CD4-positive, alpha-beta T cell treated with Interferon alpha-2 for 1 hour (primary cell): ENCODE results near the gene DDX5.

Experiments used
- DNase-seq, 2 donors: peaks; one replicate each; pipeline ENCODE4 v3.0.0-alpha.2; 2020 to 2022

DDX5 gene

GRCh38 chr17:64506201-64506575 lies at the start of gene DDX5:
Gene DDX5, minus strand, starts transcription at chr17:64506289. Its CDS starts 170 bp downstream, at chr17:64506119.
- DNase-seq = peak; percentile 97

GRCh38 chr17:64555281-64555680 lies 49.2 kb upstream of the DDX5 start:
- no peak for DNase-seq

DNA sequence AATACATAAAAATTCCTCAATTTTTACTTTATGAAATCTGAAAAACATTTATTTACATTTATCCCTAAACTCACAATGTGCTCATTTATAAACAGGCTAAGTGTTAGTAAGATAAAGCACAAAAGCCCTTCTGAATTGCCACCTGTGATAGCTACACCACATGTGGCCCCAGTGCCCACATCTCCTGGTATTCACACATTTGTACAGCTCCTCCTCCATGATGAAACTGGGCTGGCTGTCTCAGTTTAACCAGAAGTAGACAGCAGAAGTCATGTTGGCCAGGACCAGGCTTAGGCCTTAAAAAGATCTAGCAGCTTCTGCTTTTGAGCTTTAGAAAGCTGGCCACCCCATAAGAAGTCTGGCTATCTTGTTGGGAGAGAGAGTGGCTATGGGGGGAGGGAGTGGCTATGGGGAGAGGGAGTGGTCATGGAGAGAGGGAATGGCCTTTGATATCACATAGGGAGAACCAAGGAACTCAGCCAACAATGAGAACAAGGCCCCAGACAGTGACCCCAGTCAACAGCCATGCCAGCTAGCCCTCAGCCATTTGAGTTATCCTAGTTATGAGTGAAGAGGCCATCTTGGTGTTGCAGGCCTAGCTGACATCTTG lies 48.0 kb upstream of the DDX5 start:
- DNase-seq = no peak

DNA sequence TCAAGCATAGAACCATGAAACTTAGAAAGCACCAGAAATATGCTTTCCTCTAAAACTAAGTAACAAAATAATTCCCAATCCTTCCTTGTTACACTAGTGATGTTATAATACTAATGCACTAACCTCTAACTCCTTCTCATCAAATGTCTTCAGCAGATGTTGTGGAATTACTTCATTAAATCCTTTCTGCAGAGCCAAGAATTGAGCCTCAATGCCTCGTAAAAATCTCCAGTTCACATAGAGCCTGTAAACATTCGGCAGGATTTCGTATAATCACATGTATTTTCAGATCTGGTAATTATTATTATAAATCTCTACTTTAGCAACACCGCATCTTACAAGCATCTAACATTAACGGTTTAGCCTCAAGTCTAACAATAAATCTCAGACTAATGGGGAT lies 45.4 kb upstream of the DDX5 start:
- DNase-seq = no peak

GRCh38 chr17:64547319-64547718 lies 41.2 kb upstream of the DDX5 start:
- DNase-seq = no peak

DNA sequence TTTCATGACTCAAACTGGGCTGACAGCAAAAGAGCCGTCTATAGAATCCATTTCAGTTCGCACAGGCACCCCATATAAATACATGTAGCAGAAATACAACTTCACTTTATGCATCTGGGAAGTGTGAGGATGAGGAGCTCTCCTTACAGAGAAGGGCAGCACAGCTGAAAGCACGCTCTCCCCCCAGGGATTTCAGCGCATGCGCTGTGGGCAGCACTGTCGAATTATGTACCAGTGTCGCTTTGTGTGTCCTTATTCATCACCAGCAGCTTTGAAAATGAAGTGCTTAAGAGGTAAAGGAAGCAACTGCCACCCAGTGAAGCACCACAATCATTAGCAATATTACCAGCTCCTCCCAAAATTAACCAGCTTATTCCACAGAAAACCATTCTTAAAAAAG lies 40.6 kb upstream of the DDX5 start:
- DNase-seq = no peak

DNA sequence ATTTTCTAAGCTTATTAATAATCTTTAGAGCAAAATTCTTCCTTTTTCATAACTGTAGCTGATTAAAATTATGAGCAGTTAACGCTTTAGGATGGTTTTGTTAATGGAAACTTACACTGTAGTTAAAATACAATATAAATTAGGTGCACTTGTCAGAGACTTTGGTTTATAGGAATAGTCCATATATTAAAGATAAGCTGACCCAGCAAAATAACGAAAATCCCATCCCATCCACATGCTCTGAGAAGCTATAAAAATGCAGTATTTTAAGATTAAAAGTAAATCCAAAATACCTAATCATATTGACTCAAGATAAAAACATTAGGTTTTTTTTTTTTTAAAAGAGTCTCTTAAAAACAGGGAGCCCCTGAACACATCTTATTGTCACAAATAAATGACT lies 38.7 kb upstream of the DDX5 start:
- DNase-seq = no peak

- no peak for DNase-seq
These were observed 34.2 kb upstream of the DDX5 start for GRCh38 chr17:64540118-64540776.

DNA sequence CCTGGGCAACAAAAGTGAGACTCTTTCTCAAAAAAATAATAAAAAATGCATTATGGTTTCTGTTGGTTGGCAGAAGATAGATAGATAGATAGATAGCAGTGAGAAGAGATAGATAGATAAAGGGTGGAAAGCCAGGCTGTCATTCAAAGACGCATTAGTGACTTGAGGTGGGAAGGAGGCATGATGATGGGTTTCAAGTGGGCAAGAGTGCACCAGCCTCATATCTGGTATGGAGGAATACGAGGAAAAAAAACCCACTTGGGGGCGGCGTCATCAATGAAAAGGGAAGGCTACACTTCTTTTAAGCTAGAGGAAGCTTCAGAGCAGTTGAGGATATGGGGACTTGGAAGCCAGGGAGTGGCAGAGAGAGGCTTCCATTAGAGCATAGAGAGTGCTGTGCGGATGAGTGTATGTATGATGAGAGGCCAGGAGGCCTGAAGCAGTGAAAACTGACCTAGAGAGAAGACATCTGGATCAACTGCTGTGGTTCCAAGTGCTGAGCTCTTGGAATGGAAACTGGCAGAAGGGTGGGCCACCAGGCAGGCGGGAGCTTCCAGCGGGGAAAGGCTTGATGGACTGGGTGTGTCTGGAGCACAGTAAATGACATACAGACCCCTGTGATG lies 32.5 kb upstream of the DDX5 start:
- DNase-seq = no peak

GRCh38 chr17:64537488-64537887 lies 31.4 kb upstream of the DDX5 start:
- no peak for DNase-seq

DNA sequence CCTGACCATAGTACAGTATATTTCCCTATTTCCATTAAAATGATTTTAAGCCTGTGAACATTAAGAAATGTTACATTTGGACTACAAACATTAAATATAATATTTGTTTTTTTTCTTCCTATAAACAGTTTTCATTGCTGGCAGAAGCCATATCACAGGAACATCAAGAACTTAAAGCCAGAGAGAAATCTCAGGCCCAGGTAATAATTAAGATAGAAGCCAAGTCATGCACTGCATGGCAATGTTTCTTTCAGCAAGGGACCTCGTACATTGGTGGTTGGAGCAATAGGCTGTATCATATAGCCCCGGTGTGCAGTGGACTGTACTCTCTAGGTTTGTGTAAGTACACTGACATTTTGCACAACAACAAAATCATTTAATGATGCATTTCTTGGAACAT lies 30.8 kb upstream of the DDX5 start:
- DNase-seq = no peak

DNA sequence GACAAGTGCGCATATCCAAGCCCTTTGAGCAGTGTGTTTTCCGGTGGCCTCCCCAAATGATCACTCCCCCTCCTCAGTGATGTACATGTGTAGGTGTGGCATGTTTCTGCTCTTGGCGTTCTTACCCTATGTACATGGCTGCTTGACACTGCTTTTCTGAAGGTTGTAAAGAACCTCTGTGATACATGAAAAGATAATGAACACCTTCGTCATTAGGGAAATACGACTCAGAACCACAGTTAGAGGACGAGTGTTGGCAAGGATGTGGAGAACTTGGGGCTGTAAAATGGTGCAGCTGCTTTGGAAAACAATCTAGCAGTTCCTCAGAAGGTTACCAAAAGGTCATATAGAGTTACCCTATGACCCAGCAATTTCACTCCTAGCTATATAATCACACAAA lies 29.3 kb upstream of the DDX5 start:
- no peak for DNase-seq

- DNase-seq = peak in 1 of 2 donors; percentile 15
These were observed 28.1 kb upstream of the DDX5 start for GRCh38 chr17:64534187-64534586.

- DNase-seq = no peak
These were observed 27.7 kb upstream of the DDX5 start for GRCh38 chr17:64533784-64534183.

- no peak for DNase-seq
These were observed 26.3 kb upstream of the DDX5 start for GRCh38 chr17:64532409-64532808.

DNA sequence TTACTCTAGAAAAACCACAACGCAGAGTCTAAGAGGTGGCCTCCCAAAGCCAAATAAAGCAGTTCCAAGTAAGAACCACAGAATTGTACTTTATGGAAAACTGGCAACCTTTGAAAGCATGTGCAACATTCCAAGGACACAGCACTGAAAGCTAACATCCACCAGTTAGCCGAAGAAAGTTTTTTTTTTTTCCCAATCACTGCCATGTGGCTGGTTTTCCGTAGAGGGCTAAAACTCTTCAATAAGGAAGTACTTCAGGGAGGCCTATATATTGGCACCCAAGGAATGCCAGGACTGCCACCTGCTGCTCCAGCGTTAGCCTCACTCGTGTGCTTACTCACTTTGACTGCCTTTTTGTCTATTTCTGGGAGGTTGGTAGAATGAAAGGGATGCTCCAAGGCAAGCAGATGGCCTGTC lies 25.9 kb upstream of the DDX5 start:
- no peak for DNase-seq

DNA sequence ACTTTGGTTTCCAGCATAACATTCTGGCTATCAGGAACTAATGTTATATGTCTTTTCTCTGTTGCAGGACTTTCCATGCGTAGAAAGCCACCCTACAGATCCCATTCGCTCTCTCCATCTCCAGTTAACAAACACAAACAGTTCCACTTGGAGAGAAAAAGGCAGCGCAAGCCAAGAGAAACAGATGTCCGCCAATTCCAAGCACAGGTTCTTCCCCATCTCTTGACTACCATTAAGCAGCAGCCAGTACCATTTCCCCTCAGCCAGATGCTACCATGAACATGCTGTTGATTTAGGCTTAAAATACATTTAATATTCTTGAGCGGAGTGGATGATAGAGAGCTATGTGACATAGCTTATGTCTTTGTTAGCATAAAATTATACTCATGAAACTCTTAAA lies 23.1 kb upstream of the DDX5 start:
- DNase-seq = no peak

- no peak for DNase-seq
These were observed 21.8 kb upstream of the DDX5 start for GRCh38 chr17:64527914-64528313.

DNA sequence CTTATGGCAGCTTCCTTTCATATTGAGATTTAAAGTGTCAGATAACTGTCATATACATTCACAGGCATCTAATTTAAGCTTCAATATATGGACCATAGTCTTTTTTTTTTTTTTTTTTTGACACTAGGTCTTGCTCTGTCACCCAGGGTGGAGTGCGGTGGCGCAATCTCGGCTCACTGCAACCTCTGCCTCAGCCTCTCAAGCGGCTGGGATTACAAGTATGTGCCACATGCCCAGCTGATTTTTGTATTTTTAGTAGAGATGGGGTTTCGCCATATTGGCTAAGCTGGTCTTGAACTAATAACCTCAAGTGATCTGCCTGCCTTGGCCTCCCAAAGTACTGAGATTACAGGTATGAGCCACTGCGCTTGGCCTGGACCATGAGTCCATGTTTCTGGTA lies 14.3 kb upstream of the DDX5 start:
- DNase-seq = no peak

DNA sequence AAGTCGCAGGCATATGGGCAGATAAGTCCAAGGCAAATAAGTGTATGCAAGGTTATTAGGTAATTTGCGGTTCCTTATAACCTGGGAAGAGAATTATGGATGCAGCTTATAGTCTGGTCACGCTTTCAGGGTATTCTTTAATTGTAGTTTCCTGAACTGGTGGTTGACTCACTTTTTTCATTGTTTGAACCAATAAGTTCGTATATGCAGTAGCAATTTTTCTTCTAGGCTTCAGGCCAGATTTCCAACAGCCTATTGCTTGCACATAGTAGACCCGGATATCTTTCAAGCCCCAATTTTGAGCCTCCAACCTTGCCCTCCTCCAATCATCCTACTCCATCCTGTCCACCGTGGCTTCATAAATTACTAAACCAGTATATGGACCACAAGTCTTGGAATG lies 13.5 kb upstream of the DDX5 start:
- DNase-seq = no peak

GRCh38 chr17:64515829-64516228 lies 9.7 kb upstream of the DDX5 start:
- DNase-seq = no peak

- no peak for DNase-seq
These were observed 9.3 kb upstream of the DDX5 start for GRCh38 chr17:64515419-64515818.

GRCh38 chr17:64509179-64509578 lies 3.1 kb upstream of the DDX5 start:
- no peak for DNase-seq

DNA sequence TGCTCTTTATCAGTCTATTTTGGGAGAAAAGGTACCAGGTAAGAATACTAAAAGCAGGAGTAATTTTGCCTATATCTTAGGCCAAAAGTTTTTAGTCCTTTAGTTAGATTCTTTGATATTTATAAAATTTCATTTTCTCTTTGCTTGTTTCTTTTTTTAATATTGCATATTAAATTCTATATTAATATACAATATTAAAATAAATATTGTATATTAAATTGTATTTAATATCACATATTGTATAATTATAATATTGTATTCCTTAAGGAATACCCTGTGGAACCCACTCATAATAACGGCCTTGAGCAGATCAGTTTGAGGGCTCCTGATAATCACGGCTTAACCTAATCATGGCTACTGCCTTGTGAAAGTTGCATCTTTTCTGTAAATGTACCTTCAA lies 2.6 kb upstream of the DDX5 start:
- DNase-seq = no peak

DNA sequence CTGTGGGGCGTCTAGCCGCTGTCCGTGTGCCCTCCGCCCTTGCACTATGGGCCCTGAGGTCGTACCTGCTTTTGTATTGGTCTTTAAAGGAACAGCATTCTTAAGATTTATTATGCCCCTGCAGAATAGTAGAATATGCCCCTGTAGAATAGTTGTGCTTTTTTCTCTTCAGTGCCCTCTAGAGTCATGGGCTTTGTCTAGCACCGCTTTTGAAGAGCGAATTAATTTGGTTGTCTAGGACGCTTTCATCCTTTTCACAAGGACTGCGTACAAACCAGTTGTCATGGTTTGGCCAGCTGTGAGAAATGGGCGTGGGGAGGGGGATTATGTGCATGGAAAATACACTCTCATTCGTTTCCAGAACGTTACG lies 1.3 kb upstream of the DDX5 start:
- peak; percentile 45 to 81 for DNase-seq
